ENCODE results near the gene CXorf58.

GRCh38 chrX:23919148-23919547, 11.3 kb downstream of the CXorf58 start:
- TF ChIP-seq CTCF (IDR thresholded peaks at IDR 0.05) (no peak), POLR2AphosphoS5 (IDR thresholded peaks at IDR 0.05) (no peak), POLR2A (IDR thresholded peaks at IDR 0.05) (no peak)
